Measurements from ENCODE around the gene LAYN. TPM values are rescaled to one million over a fixed set of nuclear protein-coding genes. Genes with fewer than 3 reads are reported as not detected.

LAYN gene
- total RNA-seq, 2 donors from 2014 or later = 5.9 to 8.3 TPM

DNA sequence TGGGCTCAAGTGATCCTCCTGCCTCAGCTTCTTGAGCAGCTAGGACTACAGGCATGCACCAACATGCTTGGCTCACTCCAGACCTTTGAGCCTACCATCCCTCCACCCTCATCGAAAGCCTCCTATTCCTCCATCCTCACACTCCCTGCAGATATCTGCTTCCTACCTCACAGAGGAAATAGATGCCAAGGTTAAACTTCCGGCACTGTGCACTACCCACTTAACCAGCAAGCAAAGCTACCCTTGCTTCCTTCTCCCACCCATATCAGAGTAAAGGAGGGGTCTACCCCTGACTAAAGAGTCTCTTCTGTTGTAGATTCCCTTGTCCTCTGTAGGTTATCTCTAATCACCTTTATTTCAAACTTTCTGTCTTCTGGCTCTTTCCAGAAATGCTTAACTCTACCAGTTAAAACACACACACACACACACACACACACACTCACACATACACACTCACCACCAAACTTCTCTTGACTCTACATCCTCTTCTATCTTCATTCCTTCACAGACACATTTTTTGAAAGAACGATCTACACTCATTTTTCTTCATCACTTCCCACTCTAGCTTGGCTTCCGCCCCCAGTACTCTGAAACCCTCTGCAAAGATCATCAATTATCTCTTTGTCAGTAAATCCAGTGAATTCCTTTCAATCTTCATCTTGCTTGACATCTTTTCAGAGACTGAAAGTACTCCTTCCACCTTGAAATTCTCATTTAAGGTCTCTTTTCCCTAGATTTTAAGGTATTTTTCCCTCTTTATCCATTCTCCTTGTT lies 50.9 kb downstream of the LAYN start:
- H3K27ac ChIP-seq = no peak overlapping the region
- TF ChIP-seq POLR2A (IDR thresholded peaks at IDR 0.05) = no peak
- TF ChIP-seq, protein P1, sequence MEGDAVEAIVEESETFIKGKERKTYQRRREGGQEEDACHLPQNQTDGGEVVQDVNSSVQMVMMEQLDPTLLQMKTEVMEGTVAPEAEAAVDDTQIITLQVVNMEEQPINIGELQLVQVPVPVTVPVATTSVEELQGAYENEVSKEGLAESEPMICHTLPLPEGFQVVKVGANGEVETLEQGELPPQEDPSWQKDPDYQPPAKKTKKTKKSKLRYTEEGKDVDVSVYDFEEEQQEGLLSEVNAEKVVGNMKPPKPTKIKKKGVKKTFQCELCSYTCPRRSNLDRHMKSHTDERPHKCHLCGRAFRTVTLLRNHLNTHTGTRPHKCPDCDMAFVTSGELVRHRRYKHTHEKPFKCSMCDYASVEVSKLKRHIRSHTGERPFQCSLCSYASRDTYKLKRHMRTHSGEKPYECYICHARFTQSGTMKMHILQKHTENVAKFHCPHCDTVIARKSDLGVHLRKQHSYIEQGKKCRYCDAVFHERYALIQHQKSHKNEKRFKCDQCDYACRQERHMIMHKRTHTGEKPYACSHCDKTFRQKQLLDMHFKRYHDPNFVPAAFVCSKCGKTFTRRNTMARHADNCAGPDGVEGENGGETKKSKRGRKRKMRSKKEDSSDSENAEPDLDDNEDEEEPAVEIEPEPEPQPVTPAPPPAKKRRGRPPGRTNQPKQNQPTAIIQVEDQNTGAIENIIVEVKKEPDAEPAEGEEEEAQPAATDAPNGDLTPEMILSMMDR (IDR thresholded peaks at IDR 0.05) = no peak
- DNase-seq (no peak), ATAC-seq (no peak)
- no peaks in the 10 kb centered on the region for H3K36me3 ChIP-seq (replicated peaks in 1 of 2; ENCODE audit: insufficient read depth in 1 of 2, low read depth in 2 of 2)
- intact Hi-C loops (cut with DNase I) = loop anchor here (5.0 kb wide), 1 partner anchor 191 kb away; no protein-coding TSS in a partner anchor
- 77 to 80% methylated on average over 4 of the region's 4 CpGs for WGBS, 2 donors
- H3K9me3 ChIP-seq = no peaks in the 10 kb centered on the region
- no peak overlapping the region for H3K4me3 ChIP-seq
- H3K27me3 ChIP-seq = no peaks in the 10 kb centered on the region
- H3K4me1 ChIP-seq = no peaks in the 10 kb centered on the region

DNA sequence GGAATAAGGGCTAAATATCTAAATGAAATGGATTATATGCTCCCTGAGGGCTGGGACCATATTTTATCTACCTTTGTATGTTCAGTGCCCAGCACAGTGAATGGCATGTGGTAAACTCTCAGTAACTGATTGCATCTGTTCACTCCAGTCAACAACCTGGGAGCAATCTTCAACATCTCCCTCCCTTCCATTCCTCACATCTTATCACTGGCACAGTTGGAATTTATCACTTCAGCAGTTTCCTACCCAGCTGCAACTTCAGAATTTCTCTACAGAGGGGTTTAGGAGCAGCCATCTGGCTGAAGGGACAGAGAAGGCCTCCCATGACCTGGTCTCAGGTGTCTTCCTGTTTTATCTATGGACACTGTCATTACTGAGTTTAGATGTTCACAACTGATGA lies 52.0 kb downstream of the LAYN start:
- ATAC-seq (no peak), DNase-seq (no peak)
- Histone ChIP-seq H3K4me3 (no peak overlapping the region), H3K27ac (no peak overlapping the region), H3K4me1 (no peaks in the 10 kb centered on the region), H3K36me3 (replicated peaks in 1 of 2; ENCODE audit: insufficient read depth in 1 of 2, low read depth in 2 of 2) (no peaks in the 10 kb centered on the region), H3K27me3 (no peaks in the 10 kb centered on the region), H3K9me3 (no peaks in the 10 kb centered on the region)
- intact Hi-C loops (cut with DNase I) = loop anchor here (5.0 kb wide), 1 partner anchor 190 kb away; no protein-coding TSS in a partner anchor
- TF ChIP-seq, protein P1 (IDR thresholded peaks at IDR 0.05) = no peak
- TF ChIP-seq POLR2A (IDR thresholded peaks at IDR 0.05) = no peak

DNA sequence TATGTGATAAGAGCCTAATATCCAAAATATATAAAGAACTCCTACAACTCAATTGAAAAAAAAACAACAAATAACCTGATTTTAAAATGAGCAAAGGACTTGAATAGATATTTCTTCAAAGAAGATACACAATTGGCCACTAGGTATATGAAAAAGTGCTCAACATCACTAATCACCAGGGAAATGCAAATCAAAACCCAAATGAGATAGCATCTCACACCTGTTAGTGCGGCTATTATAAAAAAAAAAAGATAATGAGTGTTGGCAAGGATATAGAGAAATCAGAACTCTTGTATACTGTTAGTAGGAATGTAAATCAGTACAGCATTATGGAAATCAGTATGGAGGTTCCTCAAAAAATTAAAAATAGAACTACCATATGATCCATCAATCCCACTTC lies 55.8 kb downstream of the LAYN start:
- 64 to 66% methylated on average over 1 of the region's 1 CpG for WGBS, 2 donors
- Histone ChIP-seq H3K36me3 (replicated peaks in 1 of 2; ENCODE audit: insufficient read depth in 1 of 2, low read depth in 2 of 2) (no peaks in the 10 kb centered on the region), H3K27me3 (no peaks in the 10 kb centered on the region), H3K4me1 (peaks cover under 1% of the 10 kb centered on the region), H3K4me3 (no peak overlapping the region), H3K27ac (no peak overlapping the region), H3K9me3 (no peaks in the 10 kb centered on the region)
- TF ChIP-seq POLR2A (IDR thresholded peaks at IDR 0.05) = no peak
- TF ChIP-seq, protein P1 (IDR thresholded peaks at IDR 0.05) = no peak
- ATAC-seq (no peak), DNase-seq (no peak)
- intact Hi-C loops (cut with DNase I) = no loop called here

DNA sequence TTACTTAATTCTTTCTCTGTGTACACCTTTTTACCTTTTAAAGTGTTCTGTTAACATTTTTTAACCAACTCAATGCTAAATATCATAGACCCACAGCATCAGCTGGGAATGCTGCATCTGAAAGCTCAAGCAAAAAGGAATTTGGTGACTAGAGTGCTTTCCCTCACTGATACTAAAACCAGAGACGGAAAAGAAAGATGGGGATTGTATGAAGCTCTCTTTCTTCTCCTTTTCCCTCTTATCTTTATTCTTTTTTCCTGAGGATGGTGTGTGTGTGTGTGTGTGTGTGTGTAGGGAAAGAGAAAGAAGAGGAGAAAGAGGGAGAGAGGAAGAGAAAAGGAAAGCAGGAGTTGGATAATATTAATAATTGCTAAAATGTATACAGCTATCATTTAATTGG lies 57.6 kb downstream of the LAYN start:
- ATAC-seq (no peak), DNase-seq (no peak)
- no peak overlapping the region for H3K27ac ChIP-seq
- no peak for TF ChIP-seq POLR2A (IDR thresholded peaks at IDR 0.05)
- TF ChIP-seq, protein P1 (IDR thresholded peaks at IDR 0.05) = no peak
- H3K4me3 ChIP-seq = no peak overlapping the region
- H3K4me1 ChIP-seq = peaks cover 6% of the 10 kb centered on the region
- H3K27me3 ChIP-seq = no peaks in the 10 kb centered on the region
- intact Hi-C loops (cut with DNase I) = no loop called here
- WGBS, 2 donors = 48 to 53% methylated on average over 1 of the region's 1 CpG
- H3K36me3 ChIP-seq (replicated peaks in 1 of 2; ENCODE audit: insufficient read depth in 1 of 2, low read depth in 2 of 2) = no peaks in the 10 kb centered on the region
- no peaks in the 10 kb centered on the region for H3K9me3 ChIP-seq

DNA sequence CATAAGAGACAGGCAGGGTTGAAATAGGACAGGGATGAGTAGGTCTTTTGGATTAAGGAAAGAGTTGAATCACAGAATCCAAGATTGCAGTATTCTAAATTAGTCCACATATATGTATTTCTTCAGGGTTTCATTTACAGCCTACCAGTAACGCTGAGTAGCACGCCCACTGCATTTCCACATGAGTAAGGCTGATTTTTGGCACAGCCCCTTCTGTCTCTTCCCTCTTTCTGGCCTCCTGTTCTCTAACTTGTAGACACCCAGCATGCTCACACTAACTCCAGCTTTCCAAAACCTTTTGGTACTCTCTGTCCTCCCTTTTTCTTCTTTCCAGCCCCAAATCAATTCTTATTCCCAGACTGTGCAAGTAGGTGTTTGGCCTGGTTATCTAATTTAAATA lies 58.0 kb downstream of the LAYN start:
- intact Hi-C loops (cut with DNase I) = no loop called here
- H3K4me3 ChIP-seq = no peak overlapping the region
- TF ChIP-seq, protein P1 (IDR thresholded peaks at IDR 0.05) = no peak
- TF ChIP-seq POLR2A (IDR thresholded peaks at IDR 0.05) = no peak
- DNase-seq (peak in 1 of 4 donors; percentile 38), ATAC-seq (no peak)
- no peaks in the 10 kb centered on the region for H3K9me3 ChIP-seq
- no peak overlapping the region for H3K27ac ChIP-seq
- 65 to 75% methylated on average over 2 of the region's 2 CpGs for WGBS, 2 donors
- H3K27me3 ChIP-seq = no peaks in the 10 kb centered on the region
- no peaks in the 10 kb centered on the region for H3K36me3 ChIP-seq (replicated peaks in 1 of 2; ENCODE audit: insufficient read depth in 1 of 2, low read depth in 2 of 2)
- peaks cover 7% of the 10 kb centered on the region for H3K4me1 ChIP-seq

Data from body of pancreas (tissue), 4 donors.